K562 (cell line): Measurements from ENCODE around the gene POP5. TPM values are rescaled to one million over a fixed set of nuclear protein-coding genes. Genes with fewer than 3 reads are reported as not detected.

Experiments used
- BHLHE40 ChIP-seq: IDR thresholded peaks from 2 replicates; pipeline ENCODE4 v1.6.1; 2011; ENCODE audit warnings: low read length, improper control_type of control experiment
- BRCA1 ChIP-seq, 2 experiments: fragments of 450-650 bp in 1 of 2; sonication (generic) in 1 of 2; formaldehyde crosslinking in 1 of 2; IDR thresholded peaks; 2 replicates each; pipeline versions ENCODE4 v1.5.0 to v1.6.1; 2017 to 2020; ENCODE audit warnings: mild to moderate bottlenecking in 1 of 2, missing genetic modification reagents in 1 of 2
- CBX1 ChIP-seq: sonication (generic); IDR thresholded peaks from 2 replicates; pipeline ENCODE4 v1.6.1; 2016; ENCODE audit warnings: antibody characterized with exemption, low read depth, mild to moderate bottlenecking
- CREM ChIP-seq: IDR thresholded peaks from 2 replicates; pipeline ENCODE4 v1.6.1; 2014; ENCODE audit warnings: antibody characterized with exemption, low read depth
- CTBP1 ChIP-seq: fragments of 450-650 bp; IDR thresholded peaks from 2 replicates; pipeline ENCODE4 v1.6.1; 2016; ENCODE audit warnings: borderline replicate concordance
- HMG20B ChIP-seq: fragments of 250-450 bp; sonication (Bioruptor Pico); IDR thresholded peaks from 2 replicates; pipeline ENCODE4 v1.5.0; 2021; ENCODE audit warnings: mild to moderate bottlenecking
- KLF10 ChIP-seq: fragments of 250-450 bp; sonication (Bioruptor Pico); IDR thresholded peaks from 2 replicates; pipeline ENCODE4 v1.6.1; 2021; ENCODE audit warnings: matching md5 sums
- MTA2 ChIP-seq: fragments of 450-650 bp; IDR thresholded peaks from 2 replicates; pipeline ENCODE4 v1.6.1; 2016; ENCODE audit warnings: low read depth
- NFATC3 ChIP-seq: fragments of 450-650 bp; IDR thresholded peaks from 2 replicates; pipeline ENCODE4 v1.6.1; 2017; ENCODE audit warnings: mild to moderate bottlenecking
- PHF20 ChIP-seq: fragments of 450-650 bp; IDR thresholded peaks from 2 replicates; pipeline ENCODE4 v1.6.1; 2018; ENCODE audit not compliant: partially characterized antibody
- SMC3 ChIP-seq: conservative IDR thresholded peaks from 2 replicates; pipeline ENCODE4 v1.6.1; 2011; ENCODE audit warnings: low read depth, low read length, improper control_type of control experiment; ENCODE audit not compliant: insufficient read depth
- SNRNP70 ChIP-seq: fragments of 200-400 bp; formaldehyde crosslinking; optimal IDR thresholded peaks from 2 replicates; pipeline ENCODE3; 2017; ENCODE audit warnings: low read depth, low read length
- ZBED1 ChIP-seq: IDR thresholded peaks from 2 replicates; pipeline ENCODE4 v1.6.1; 2014
- ZNF444 ChIP-seq: fragments of 250-450 bp; sonication (Bioruptor Pico); IDR thresholded peaks from 2 replicates; pipeline ENCODE4 v1.4.0; 2020; ENCODE audit warnings: mild to moderate bottlenecking, moderate library complexity
- polyA plus RNA-seq, 8 experiments: library from polyadenylated mRNA; depleted of rRNA in 4 of 8; stranded (reverse) in 5 of 8; unstranded in 3 of 8; fragments of >200 nt; fragmentation: Nextera tagmentation in 2 of 8; fragmentation: Illumina TruSeq in 1 of 8; extraction: Ambion mirVana in 2 of 8; extraction: Trizol in 1 of 8; gene quantifications; 2 replicates each; pipeline versions ENCODE4 v1.2.1 to v1.2.3, GENCODE V29; 2011 to 2014; ENCODE audit warnings: inconsistent platforms in 1 of 8, missing spikeins in 1 of 8
- total RNA-seq, 7 experiments: library from RNA; depleted of rRNA in 6 of 7; stranded (reverse); fragments of >200 nt in 6 of 7; fragmentation: Illumina TruSeq in 2 of 7; extraction: Trizol in 2 of 7; gene quantifications; 2 replicates each; pipeline versions ENCODE4 v1.2.1 to v1.2.3, GENCODE V29; 2011 to 2021; ENCODE audit warnings: low replicate concordance in 1 of 7
- TF ChIP-seq, protein P1 (sequence below): fragments of 250-450 bp; sonication (Bioruptor Pico); IDR thresholded peaks from 2 replicates; pipeline ENCODE4 v1.4.0; 2020
- TF ChIP-seq, protein P2 (sequence below): fragments of 450-650 bp; IDR thresholded peaks from 2 replicates; pipeline ENCODE4 v1.6.1; 2016; ENCODE audit warnings: mild to moderate bottlenecking, moderate library complexity

POP5 gene
- total and polyA plus RNA-seq, 9 of the 15 experiments (the other 6 are each of a cell fraction or from before 2014, with no cell fraction given) = 57.5 to 253 (median 73.8) TPM

GRCh38 chr12:120584343-120585149 lies 3.3 kb upstream of the POP5 start (continued):
- TF ChIP-seq, protein P1, sequence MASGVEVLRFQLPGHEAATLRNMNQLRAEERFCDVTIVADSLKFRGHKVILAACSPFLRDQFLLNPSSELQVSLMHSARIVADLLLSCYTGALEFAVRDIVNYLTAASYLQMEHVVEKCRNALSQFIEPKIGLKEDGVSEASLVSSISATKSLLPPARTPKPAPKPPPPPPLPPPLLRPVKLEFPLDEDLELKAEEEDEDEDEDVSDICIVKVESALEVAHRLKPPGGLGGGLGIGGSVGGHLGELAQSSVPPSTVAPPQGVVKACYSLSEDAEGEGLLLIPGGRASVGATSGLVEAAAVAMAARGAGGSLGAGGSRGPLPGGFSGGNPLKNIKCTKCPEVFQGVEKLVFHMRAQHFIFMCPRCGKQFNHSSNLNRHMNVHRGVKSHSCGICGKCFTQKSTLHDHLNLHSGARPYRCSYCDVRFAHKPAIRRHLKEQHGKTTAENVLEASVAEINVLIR (CRISPR knock-in tag) = no peak
- TF ChIP-seq, protein P2, sequence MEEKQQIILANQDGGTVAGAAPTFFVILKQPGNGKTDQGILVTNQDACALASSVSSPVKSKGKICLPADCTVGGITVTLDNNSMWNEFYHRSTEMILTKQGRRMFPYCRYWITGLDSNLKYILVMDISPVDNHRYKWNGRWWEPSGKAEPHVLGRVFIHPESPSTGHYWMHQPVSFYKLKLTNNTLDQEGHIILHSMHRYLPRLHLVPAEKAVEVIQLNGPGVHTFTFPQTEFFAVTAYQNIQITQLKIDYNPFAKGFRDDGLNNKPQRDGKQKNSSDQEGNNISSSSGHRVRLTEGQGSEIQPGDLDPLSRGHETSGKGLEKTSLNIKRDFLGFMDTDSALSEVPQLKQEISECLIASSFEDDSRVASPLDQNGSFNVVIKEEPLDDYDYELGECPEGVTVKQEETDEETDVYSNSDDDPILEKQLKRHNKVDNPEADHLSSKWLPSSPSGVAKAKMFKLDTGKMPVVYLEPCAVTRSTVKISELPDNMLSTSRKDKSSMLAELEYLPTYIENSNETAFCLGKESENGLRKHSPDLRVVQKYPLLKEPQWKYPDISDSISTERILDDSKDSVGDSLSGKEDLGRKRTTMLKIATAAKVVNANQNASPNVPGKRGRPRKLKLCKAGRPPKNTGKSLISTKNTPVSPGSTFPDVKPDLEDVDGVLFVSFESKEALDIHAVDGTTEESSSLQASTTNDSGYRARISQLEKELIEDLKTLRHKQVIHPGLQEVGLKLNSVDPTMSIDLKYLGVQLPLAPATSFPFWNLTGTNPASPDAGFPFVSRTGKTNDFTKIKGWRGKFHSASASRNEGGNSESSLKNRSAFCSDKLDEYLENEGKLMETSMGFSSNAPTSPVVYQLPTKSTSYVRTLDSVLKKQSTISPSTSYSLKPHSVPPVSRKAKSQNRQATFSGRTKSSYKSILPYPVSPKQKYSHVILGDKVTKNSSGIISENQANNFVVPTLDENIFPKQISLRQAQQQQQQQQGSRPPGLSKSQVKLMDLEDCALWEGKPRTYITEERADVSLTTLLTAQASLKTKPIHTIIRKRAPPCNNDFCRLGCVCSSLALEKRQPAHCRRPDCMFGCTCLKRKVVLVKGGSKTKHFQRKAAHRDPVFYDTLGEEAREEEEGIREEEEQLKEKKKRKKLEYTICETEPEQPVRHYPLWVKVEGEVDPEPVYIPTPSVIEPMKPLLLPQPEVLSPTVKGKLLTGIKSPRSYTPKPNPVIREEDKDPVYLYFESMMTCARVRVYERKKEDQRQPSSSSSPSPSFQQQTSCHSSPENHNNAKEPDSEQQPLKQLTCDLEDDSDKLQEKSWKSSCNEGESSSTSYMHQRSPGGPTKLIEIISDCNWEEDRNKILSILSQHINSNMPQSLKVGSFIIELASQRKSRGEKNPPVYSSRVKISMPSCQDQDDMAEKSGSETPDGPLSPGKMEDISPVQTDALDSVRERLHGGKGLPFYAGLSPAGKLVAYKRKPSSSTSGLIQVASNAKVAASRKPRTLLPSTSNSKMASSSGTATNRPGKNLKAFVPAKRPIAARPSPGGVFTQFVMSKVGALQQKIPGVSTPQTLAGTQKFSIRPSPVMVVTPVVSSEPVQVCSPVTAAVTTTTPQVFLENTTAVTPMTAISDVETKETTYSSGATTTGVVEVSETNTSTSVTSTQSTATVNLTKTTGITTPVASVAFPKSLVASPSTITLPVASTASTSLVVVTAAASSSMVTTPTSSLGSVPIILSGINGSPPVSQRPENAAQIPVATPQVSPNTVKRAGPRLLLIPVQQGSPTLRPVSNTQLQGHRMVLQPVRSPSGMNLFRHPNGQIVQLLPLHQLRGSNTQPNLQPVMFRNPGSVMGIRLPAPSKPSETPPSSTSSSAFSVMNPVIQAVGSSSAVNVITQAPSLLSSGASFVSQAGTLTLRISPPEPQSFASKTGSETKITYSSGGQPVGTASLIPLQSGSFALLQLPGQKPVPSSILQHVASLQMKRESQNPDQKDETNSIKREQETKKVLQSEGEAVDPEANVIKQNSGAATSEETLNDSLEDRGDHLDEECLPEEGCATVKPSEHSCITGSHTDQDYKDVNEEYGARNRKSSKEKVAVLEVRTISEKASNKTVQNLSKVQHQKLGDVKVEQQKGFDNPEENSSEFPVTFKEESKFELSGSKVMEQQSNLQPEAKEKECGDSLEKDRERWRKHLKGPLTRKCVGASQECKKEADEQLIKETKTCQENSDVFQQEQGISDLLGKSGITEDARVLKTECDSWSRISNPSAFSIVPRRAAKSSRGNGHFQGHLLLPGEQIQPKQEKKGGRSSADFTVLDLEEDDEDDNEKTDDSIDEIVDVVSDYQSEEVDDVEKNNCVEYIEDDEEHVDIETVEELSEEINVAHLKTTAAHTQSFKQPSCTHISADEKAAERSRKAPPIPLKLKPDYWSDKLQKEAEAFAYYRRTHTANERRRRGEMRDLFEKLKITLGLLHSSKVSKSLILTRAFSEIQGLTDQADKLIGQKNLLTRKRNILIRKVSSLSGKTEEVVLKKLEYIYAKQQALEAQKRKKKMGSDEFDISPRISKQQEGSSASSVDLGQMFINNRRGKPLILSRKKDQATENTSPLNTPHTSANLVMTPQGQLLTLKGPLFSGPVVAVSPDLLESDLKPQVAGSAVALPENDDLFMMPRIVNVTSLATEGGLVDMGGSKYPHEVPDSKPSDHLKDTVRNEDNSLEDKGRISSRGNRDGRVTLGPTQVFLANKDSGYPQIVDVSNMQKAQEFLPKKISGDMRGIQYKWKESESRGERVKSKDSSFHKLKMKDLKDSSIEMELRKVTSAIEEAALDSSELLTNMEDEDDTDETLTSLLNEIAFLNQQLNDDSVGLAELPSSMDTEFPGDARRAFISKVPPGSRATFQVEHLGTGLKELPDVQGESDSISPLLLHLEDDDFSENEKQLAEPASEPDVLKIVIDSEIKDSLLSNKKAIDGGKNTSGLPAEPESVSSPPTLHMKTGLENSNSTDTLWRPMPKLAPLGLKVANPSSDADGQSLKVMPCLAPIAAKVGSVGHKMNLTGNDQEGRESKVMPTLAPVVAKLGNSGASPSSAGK = no peak
- no peak for TF ChIP-seq HMG20B
- no peak for TF ChIP-seq CBX1
- TF ChIP-seq SNRNP70 = no peak
- TF ChIP-seq BRCA1 (IDR thresholded peaks at IDR 0.05) = no peak
- no peak for TF ChIP-seq BRCA1 (CRISPR knock-in tag; IDR thresholded peaks at IDR 0.05)
- no peak for TF ChIP-seq NFATC3
- no peak for TF ChIP-seq ZBED1
- peak; percentile 74 for TF ChIP-seq CTBP1
- no peak for TF ChIP-seq PHF20
- TF ChIP-seq ZNF444 (CRISPR knock-in tag) = no peak
- no peak for TF ChIP-seq BHLHE40
- no peak for TF ChIP-seq CREM
- TF ChIP-seq SMC3 = peak; percentile 43
- no peak for TF ChIP-seq MTA2
- TF ChIP-seq KLF10 = no peak
